KOPT-K1 (cell line): ENCODE measurements around the gene CHRNA7.

ENCODE experiments used
- H3K27ac ChIP-seq: fragments of 200-600 bp; sonication (generic); 2 replicates; pipeline ENCODE4 v1.5.1; 2016; ENCODE audit warnings: antibody characterized with exemption, mild to moderate bottlenecking, low read depth, low read length; ENCODE audit not compliant: poor library complexity, severe bottlenecking
- H3K36me3 ChIP-seq: fragments of 200-600 bp; sonication (generic); 2 replicates; pipeline ENCODE4 v1.5.1; 2017; ENCODE audit warnings: antibody characterized with exemption, mild to moderate bottlenecking, low read length, moderate library complexity; ENCODE audit not compliant: insufficient read depth
- H3K9me3 ChIP-seq: fragments of 200-600 bp; sonication (generic); 2 replicates; pipeline ENCODE4 v1.5.1; 2017; ENCODE audit warnings: antibody characterized with exemption, low read length, mild to moderate bottlenecking; ENCODE audit not compliant: insufficient read depth, poor library complexity, severe bottlenecking

The CHRNA7 gene

DNA sequence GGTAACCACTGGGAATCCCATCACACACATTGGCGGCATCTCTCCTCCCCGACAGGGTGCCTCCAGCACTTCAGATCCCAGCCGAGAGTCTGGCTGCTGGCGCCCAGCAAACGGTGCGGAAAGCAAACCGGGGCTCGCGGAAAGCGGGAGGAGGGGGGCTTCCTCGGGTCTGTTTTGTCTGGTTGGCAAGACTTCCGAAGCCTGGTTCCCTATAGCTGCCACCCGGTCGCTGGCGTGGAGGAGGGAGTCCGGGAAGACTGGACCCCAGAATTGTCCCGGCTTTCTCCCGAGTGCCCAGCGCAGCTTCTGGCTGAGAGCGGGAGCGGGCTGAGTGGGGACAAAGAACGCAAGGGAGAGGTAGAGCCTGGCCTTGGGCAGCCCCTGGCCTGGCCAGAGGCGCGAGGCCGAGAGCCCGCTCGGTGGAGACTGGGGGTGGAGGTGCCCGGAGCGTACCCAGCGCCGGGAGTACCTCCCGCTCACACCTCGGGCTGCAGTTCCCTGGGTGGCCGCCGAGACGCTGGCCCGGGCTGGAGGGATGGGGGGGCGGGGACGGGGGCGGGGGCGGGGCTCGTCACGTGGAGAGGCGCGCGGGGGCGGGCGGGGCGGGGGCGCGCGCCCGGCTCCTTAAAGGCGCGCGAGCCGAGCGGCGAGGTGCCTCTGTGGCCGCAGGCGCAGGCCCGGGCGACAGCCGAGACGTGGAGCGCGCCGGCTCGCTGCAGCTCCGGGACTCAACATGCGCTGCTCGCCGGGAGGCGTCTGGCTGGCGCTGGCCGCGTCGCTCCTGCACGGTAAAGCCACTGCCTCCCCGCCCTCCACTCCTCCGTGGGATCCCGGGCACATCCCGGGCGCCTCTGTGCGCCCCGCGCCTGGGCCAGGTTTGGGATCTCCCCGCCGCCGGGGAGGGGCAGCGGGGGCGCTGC lies at the start of gene CHRNA7:
Gene CHRNA7, plus strand, starts transcription at position 654 of the 920 bp plus-strand sequence. Its CDS starts 80 bp downstream, at position 734.
- Histone ChIP-seq H3K27ac (no peak within 1 kb of the TSS), H3K9me3 (no peaks in the 10 kb centered on the region), H3K36me3 (no peaks in the 10 kb centered on the region)

DNA sequence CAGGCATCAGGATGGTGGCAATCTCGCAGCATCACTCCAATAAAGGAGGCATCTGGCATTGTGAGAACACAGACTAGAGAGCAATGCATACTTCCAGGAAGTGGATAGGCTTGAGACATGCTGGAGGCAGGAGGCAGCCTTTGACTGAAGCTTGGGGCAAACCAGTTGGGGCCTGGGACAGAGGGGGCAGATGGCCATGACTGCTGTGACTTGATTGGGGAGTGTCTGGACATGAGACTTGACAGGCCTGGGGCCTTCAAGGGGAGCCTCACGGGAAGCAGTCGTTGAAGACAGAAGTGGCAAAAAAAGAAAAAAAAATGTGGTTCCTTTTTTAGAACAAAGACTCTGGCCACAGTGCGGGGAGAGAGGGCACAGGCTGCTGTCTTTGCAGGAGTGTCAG lies 44.7 kb upstream of the CHRNA7 start:
- Histone ChIP-seq H3K36me3 (no peaks in the 10 kb centered on the region), H3K27ac (no peak overlapping the region), H3K9me3 (no peaks in the 10 kb centered on the region)

DNA sequence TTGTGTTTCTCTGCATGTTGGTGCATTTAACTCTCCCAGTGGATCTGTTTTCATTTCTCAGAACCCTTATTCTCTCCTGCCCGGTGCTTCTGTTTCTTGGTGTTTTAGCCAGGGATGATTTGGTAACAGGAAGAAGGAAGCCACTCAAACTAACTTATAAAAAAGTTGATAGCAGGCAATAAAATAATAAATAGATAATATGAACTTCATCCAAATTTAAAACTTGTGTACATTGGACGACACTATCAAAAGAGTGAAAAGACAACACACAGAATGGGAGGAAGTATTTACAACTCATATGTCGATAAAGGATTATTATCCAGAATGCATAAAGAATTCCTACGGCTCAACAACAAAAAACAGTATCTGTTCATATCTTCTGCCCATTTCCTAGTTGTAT lies 37.3 kb upstream of the CHRNA7 start:
- no peaks in the 10 kb centered on the region for H3K36me3 ChIP-seq
- no peaks in the 10 kb centered on the region for H3K9me3 ChIP-seq
- H3K27ac ChIP-seq = no peak overlapping the region

DNA sequence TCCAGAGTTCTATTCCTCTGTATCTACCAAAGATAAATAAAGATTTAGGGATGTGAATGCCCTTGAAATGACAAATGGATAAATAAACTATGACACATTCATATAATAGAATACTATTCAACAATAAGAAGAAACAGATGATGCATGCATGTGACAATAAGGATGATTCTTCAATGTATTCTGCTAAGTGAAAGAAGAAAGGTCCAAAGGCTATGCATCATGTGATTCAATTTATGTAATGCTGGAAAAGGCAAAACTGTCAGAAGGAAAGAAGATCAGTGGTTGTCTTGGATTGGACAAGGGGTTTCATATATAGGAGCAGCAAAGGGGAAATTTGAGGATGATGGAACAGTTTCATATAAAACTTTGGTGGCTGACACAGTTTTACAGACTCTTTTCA lies 32.6 kb upstream of the CHRNA7 start:
- Histone ChIP-seq H3K27ac (no peak overlapping the region), H3K36me3 (no peaks in the 10 kb centered on the region), H3K9me3 (no peaks in the 10 kb centered on the region)

DNA sequence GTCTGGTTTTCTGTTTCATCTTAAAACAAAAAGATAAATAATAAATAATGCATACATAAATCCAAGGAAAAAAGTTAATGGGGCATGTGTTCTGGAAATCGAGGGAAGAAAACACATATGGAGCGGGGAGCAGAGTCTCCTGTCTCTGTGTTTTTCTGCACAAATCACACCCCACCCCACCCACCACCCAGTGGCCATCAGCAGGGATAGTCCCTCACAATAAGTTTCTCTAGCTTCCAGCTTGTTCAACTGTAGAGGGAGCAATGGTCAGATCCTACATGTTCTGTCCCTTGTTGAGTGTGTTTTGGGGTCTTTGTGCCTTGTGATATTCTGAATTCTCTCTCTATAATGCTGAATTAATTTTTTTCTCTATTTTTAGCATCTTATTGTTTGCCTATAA lies 26.8 kb upstream of the CHRNA7 start:
- no peaks in the 10 kb centered on the region for H3K36me3 ChIP-seq
- no peaks in the 10 kb centered on the region for H3K9me3 ChIP-seq
- H3K27ac ChIP-seq = no peak overlapping the region

DNA sequence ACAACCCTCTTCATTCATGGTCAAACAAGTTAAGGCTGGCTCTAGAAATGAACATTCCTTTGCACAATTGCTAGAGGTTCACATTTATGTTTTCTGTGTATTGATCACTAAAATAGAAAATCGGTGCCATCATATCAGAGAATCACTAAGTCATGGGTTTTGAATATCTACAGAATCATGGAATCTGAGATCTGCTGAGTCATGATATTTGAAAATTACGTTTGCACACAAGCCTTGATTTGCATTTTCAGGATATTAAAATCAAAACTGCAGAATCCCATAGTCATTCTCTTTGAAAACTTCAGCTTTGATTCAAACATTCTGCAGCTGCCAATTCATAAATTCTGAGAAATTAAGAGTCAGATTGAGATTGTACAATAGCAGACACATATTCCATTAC lies 26.1 kb upstream of the CHRNA7 start:
- Histone ChIP-seq H3K9me3 (no peaks in the 10 kb centered on the region), H3K36me3 (no peaks in the 10 kb centered on the region), H3K27ac (no peak overlapping the region)

DNA sequence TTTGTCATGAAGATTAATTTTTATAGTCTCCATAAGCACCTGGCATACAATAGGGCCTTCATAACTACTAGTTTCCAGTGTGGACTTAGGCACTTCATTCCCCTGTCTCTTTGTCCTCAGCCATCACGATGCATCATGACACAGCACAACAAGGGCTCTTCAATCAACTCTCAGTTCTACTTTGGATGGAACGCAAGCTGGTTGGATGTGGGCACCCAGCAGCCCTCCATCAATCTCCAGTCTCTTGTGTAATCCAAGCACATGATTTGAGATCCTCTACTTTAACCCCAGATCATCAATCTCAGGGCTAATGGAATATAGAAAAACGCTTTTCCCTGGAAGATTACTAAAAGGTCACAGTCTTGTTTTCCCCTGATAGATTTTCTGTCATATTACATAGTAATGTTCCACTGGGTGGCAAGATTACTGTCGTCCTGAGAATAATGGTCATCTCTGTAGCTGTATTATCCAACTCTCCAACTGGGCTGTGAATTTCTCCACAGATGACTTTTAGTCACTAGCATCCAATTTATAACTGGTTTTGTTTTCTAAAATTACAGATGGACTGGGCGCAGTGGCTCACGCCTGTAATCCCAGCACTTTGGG lies 22.9 kb upstream of the CHRNA7 start:
- Histone ChIP-seq H3K27ac (no peak overlapping the region), H3K36me3 (no peaks in the 10 kb centered on the region)

DNA sequence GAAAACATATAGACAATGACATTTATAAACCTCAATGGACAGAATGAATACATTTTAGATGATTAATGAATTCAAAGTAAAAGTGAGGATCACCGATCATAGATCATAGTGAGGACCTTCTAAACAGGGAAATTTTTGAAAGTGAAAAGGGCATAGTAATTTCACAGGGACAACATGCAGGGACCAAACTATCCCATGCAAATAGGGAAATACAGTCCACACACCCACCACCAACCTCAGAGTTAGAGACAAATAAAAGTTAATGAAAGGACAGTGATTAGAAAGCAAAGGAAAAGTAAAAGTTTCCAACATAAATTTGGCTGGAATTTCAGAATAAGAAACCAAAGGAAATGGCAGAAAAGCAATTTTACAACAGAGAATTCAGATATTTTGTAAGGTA lies 15.4 kb upstream of the CHRNA7 start:
- Histone ChIP-seq H3K36me3 (no peaks in the 10 kb centered on the region), H3K9me3 (no peaks in the 10 kb centered on the region), H3K27ac (no peak overlapping the region)

More for the DNA sequence above, 22.9 kb upstream of the CHRNA7 start:
- no peaks in the 10 kb centered on the region for H3K9me3 ChIP-seq

DNA sequence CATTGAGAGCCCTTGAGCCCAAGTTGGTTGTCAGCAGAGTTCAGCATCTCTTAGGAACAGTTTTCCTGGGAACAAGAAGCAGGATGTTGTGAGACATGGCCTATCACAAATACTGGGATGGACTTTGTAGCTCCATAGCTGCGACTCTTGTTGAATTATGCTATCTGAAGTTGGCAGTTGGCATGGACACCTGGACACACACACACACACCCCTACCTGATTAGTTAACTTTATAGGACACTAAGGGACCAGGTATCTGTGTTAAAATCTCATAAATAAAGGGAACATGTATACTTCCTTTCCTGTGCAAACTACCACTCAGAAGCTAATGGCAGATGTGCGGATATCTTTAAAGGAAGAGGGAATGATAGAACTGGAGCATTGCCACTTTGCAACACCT lies 10.2 kb upstream of the CHRNA7 start:
- no peaks in the 10 kb centered on the region for H3K36me3 ChIP-seq
- no peaks in the 10 kb centered on the region for H3K9me3 ChIP-seq
- no peak overlapping the region for H3K27ac ChIP-seq

DNA sequence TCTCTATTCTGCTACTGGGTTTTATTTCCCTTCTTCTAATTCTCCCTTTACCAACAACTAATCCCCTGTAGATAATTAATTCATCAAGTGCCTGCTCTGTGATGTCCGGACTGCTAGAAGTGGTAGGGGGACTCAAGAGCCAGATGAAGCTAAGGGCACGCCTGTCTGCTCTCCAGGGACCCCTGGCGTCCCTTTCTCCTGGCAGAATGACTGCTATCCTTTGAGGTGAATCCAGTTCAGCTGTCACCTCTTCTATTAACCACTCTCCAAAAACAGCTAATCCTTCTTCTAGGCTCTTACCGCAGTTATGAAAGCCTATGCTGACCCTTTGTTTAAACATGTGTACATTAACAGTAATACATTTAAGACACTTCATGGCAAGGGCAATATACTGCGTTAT lies 1.4 kb upstream of the CHRNA7 start:
- no peaks in the 10 kb centered on the region for H3K9me3 ChIP-seq
- no peak overlapping the region for H3K27ac ChIP-seq
- H3K36me3 ChIP-seq = no peaks in the 10 kb centered on the region

DNA sequence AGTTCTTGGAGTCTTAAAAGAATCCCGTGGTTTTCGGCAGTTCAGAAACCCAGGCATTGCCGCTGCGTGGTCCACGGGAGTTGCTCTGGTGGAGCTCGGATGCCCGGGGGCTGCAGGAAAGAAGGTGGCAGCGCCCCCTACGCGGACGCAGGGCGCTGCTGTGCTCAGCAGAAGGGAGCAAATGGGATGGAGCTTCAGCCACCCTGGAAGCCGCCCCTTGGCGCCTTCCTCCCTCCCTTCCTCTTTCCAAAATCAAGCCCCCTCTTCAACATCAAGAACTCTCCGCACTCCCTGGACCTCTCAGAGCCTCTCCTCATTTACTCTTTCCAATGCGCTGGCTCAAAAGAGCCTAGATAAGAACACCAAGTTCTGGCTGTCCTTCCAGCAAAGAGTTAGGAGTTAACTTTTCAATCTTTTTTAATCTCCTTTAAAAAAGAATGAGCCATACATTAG lies 880 bp upstream of the CHRNA7 start:
- H3K36me3 ChIP-seq = no peaks in the 10 kb centered on the region
- no peaks in the 10 kb centered on the region for H3K9me3 ChIP-seq
- no peak overlapping the region for H3K27ac ChIP-seq

DNA sequence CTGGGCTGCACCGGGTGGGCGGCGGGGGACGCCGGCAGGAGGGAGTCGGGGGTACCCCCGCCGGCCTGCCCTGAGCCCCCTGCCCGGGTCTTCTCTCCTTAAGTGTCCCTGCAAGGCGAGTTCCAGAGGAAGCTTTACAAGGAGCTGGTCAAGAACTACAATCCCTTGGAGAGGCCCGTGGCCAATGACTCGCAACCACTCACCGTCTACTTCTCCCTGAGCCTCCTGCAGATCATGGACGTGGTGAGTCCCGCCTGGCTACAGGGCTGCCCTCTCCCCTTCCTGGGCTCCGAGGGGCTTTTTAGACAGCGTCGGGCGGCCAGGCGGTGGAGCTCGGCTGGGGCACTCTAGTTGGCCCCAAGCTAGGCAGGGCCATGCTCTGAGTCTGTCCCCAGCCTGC lies 480 bp downstream of the CHRNA7 start:
- H3K36me3 ChIP-seq = no peaks in the 10 kb centered on the region
- H3K27ac ChIP-seq = no peak overlapping the region
- H3K9me3 ChIP-seq = no peaks in the 10 kb centered on the region

DNA sequence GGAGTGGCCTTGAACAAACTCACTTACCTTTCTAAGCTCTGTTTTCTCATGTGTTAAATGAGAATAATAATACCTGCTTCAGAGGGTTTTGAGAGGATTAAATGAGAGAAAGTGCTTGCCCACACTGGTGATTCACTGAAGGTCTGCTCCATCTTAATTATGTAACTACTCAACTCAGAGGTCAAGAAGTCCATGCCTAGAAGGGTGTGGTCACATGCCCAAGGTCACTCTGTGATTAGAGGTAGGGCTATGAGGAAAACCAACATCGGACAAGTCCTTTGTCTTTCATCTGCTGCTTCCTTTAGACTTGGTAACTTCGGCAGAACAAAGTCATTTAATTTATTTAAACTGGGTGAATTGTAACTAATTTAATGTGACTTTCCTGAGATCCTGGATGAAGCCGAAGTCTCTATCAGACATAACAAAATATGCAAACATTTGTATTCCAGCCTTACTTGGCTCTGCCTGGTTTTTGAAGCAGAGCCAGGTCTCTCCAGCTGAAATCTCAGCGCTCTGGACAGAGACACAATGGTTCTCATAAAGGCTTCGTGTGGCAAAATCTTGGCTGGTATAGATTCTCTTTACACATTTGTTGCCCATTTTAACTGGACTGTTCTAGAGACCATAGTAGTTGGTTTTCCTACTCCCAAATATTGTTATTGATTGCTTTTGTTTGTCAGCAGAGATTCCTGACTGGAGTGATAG lies 3.0 kb downstream of the CHRNA7 start:
- no peaks in the 10 kb centered on the region for H3K9me3 ChIP-seq
- no peaks in the 10 kb centered on the region for H3K36me3 ChIP-seq
- no peak overlapping the region for H3K27ac ChIP-seq

DNA sequence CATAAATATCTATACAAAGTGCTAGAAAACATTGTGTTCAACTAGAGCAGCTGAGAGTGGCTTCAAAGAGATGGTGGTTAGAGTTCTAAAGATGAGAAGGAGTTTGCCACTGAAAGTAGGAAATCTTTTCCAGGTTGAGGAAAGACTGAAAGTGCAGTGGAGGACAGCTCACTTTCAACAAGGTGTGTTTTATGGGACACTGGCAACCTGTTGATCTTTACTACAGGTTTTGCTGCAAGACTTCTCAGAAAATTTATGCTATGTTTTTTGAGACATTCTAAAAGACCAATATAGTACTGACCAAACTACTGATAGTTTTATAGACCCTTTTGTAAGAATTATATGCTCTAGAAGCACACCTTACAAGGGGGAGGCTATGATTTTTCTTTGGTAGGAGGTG lies 3.8 kb downstream of the CHRNA7 start:
- Histone ChIP-seq H3K9me3 (no peaks in the 10 kb centered on the region), H3K36me3 (no peaks in the 10 kb centered on the region)

DNA sequence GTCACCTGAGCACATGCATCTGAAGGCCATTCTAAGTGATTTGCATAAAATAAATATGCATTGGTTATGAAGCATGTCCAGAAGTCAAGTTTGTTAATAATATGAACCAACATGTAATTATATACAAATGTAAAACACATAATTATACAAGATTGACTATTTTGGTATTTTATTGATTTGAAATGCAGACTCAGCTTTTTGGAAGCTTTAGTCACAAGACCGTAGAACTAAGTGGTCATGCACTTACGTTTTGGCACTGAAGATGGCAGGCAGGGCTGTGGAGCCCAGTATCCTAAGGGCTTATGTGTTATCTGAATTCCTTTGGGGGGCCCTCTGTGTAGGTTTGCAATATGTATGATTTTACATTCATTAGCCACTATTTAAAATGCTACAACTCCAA lies 5.0 kb downstream of the CHRNA7 start:
- H3K9me3 ChIP-seq = no peaks in the 10 kb centered on the region

More for the DNA sequence above, 3.8 kb downstream of the CHRNA7 start:
- no peak overlapping the region for H3K27ac ChIP-seq

More for the DNA sequence above, 5.0 kb downstream of the CHRNA7 start:
- Histone ChIP-seq H3K36me3 (no peaks in the 10 kb centered on the region), H3K27ac (no peak overlapping the region)
